Mesenchymal stem cell (in vitro differentiated cells and primary cell): ENCODE measurements around the gene C14orf39.
"Not testable (repeated sequence)": the region's sequence is repeated elsewhere in the genome, so short reads cannot be mapped to it uniquely, and the experiment has no call there.

Source experiments
- DNase-seq: peaks from one replicate; pipeline ENCODE4 v3.0.0-alpha.2; 2013
- H2AFZ ChIP-seq: one replicate; pipeline ENCODE4 v1.6.1; 2013; ENCODE audit warnings: low read depth, mild to moderate bottlenecking, control low read depth, inconsistent platforms, low read length, moderate library complexity
- H2AK5ac ChIP-seq: 2 replicates; pipeline ENCODE4 v1.6.1; 2013; ENCODE audit warnings: low read length, moderate library complexity, mild to moderate bottlenecking, inconsistent platforms; ENCODE audit not compliant: severe bottlenecking
- H2BK120ac ChIP-seq: one replicate; pipeline ENCODE4 v1.6.1; 2013; ENCODE audit warnings: low read depth, mild to moderate bottlenecking, inconsistent platforms, low read length, moderate library complexity
- H2BK12ac ChIP-seq, 2 experiments: one replicate each; pipeline ENCODE4 v1.6.1; 2013; ENCODE audit warnings: inconsistent platforms in 2 of 2, low read length in 2 of 2, mild to moderate bottlenecking in 2 of 2, moderate library complexity in 2 of 2, control low read depth in 1 of 2
- H2BK15ac ChIP-seq: one replicate; pipeline ENCODE4 v1.6.1; 2013; ENCODE audit warnings: mild to moderate bottlenecking, low read depth, inconsistent platforms; ENCODE audit not compliant: poor library complexity, severe bottlenecking
- H2BK5ac ChIP-seq: 2 replicates; pipeline ENCODE4 v1.6.1; 2013; ENCODE audit warnings: low read depth, mild to moderate bottlenecking, low read length, control low read depth, inconsistent platforms; ENCODE audit not compliant: poor library complexity, severe bottlenecking
- H3K14ac ChIP-seq, 2 experiments: one replicate each; pipeline ENCODE4 v1.6.1; 2013; ENCODE audit warnings: inconsistent platforms in 2 of 2, low read length in 2 of 2, control low read depth in 1 of 2, mild to moderate bottlenecking in 1 of 2, moderate library complexity in 1 of 2
- H3K18ac ChIP-seq, 2 experiments: one replicate each; pipeline ENCODE4 v1.6.1; 2013; ENCODE audit warnings: inconsistent platforms in 2 of 2, low read length in 2 of 2, control low read depth in 1 of 2, low read depth in 1 of 2, mild to moderate bottlenecking in 1 of 2
- H3K23ac ChIP-seq, 2 experiments: one replicate each; pipeline ENCODE4 v1.6.1; 2013; ENCODE audit warnings: inconsistent platforms in 2 of 2, low read length in 2 of 2, mild to moderate bottlenecking in 2 of 2, moderate library complexity in 2 of 2, control low read depth in 1 of 2
- H3K27ac ChIP-seq: 2 replicates; pipeline ENCODE4 v1.5.1; 2013; ENCODE audit warnings: mild to moderate bottlenecking, moderate library complexity, low read length, control low read depth, inconsistent platforms; ENCODE audit not compliant: poor library complexity, severe bottlenecking
- H3K27me3 ChIP-seq, 2 experiments: 2 replicates each; pipeline versions ENCODE4 v1.6.1 to v1.7.0; 2013; ENCODE audit warnings: low read length in 2 of 2, mild to moderate bottlenecking in 2 of 2, moderate library complexity in 2 of 2, control low read depth in 1 of 2, inconsistent platforms in 1 of 2; ENCODE audit not compliant: control insufficient read depth in 1 of 2, insufficient read depth in 1 of 2
- H3K36me3 ChIP-seq, 2 experiments: 2 replicates each; pipeline versions ENCODE4 v1.6.1 to v1.7.0; 2013; ENCODE audit warnings: low read length in 2 of 2, control low read depth in 1 of 2, inconsistent platforms in 1 of 2, low read depth in 1 of 2, mild to moderate bottlenecking in 1 of 2; ENCODE audit not compliant: insufficient read depth in 2 of 2, control insufficient read depth in 1 of 2
- H3K4ac ChIP-seq, 2 experiments: one replicate each; pipeline ENCODE4 v1.6.1; 2013; ENCODE audit warnings: inconsistent platforms in 2 of 2, low read length in 2 of 2, mild to moderate bottlenecking in 2 of 2, moderate library complexity in 2 of 2, control low read depth in 1 of 2, low read depth in 1 of 2
- H3K4me1 ChIP-seq: 2 replicates; pipeline ENCODE4 v1.6.1; 2013; ENCODE audit warnings: low read depth, low read length, control low read depth; ENCODE audit not compliant: control insufficient read depth, insufficient read depth
- H3K4me2 ChIP-seq: 2 replicates; pipeline ENCODE4 v1.6.1; 2013; ENCODE audit warnings: low read length, mild to moderate bottlenecking, inconsistent platforms; ENCODE audit not compliant: poor library complexity, severe bottlenecking
- H3K4me3 ChIP-seq, 2 experiments: 2 replicates each; pipeline versions ENCODE4 v1.5.1 to v1.7.0; 2013; ENCODE audit warnings: low read length in 2 of 2, mild to moderate bottlenecking in 2 of 2, control low read depth in 1 of 2, low read depth in 1 of 2; ENCODE audit not compliant: insufficient read depth in 1 of 2
- H3K79me1 ChIP-seq: replicated peaks from 2 replicates; pipeline ENCODE4 v1.6.1; 2013; ENCODE audit warnings: mild to moderate bottlenecking, control low read depth, low read length, inconsistent platforms; ENCODE audit not compliant: poor library complexity, severe bottlenecking
- H3K9ac ChIP-seq: 2 replicates; pipeline ENCODE4 v1.7.0; 2013; ENCODE audit warnings: mild to moderate bottlenecking, low read length, moderate library complexity
- H3K9me3 ChIP-seq: 2 replicates; pipeline ENCODE4 v1.7.0; 2013; ENCODE audit warnings: mild to moderate bottlenecking, low read length; ENCODE audit not compliant: control insufficient read depth
- H4K8ac ChIP-seq: one replicate; pipeline ENCODE4 v1.6.1; 2013; ENCODE audit warnings: inconsistent platforms, mild to moderate bottlenecking, low read length, moderate library complexity
- H4K91ac ChIP-seq: one replicate; pipeline ENCODE4 v1.6.1; 2013; ENCODE audit warnings: mild to moderate bottlenecking, low read length, inconsistent platforms
- WGBS: methylation state at CpG from one replicate; pipeline ENCODE4 v1.1.7; 2013; ENCODE audit warnings: mixed read lengths; 5-methylcytosine and 5-hydroxymethylcytosine counted together

C14orf39 gene

DNA sequence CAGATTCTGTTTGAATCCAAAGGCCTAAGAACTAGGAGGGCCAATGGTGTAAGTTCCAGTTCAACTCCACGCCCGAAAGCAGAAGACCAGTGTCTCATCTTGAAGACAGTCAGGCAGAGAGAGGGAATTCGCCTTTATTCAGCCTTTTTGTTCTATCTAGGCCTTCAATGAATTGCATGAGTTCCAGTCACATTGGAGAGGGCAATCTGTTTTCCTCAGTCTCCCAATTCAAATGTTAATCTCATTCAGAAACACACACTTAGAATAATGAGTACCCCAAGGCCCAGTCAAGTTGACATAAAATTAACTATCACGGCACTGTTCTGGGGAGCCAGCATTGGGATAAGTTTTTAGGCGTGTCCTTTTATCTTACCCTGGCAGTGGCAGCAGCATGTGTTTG, 65.8 kb downstream of the C14orf39 start:
- H4K8ac ChIP-seq: no peak overlapping the region
- 70% methylated on average over 5 of the region's 5 CpGs for WGBS

DNA sequence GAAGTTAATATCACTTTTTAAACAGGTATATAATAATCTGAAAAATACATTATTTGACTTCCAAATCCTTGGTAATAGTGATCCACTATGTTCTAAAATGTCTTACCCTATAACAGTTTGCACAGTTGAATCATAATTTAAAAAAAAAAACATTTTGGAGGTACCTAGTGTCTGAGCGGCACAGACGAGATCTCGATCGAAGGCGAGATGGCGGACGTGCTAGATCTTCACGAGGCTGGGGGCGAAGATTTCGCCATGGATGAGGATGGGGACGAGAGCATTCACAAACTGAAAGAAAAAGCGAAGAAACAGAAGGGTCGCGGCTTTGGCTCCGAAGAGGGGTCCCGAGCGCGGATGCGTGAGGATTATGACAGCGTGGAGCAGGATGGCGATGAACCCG, 88.3 kb downstream of the C14orf39 start:
- not testable (repeated sequence) for H3K36me3 ChIP-seq, H3K4ac ChIP-seq, H2BK12ac ChIP-seq, H2BK120ac ChIP-seq, H3K14ac ChIP-seq, DNase-seq, H3K9me3 ChIP-seq, H3K27me3 ChIP-seq, H4K91ac ChIP-seq, H2BK5ac ChIP-seq, H3K4me2 ChIP-seq, H3K4me1 ChIP-seq, H3K9ac ChIP-seq, H2AK5ac ChIP-seq, H4K8ac ChIP-seq, H3K79me1 ChIP-seq, H3K27ac ChIP-seq, H2BK15ac ChIP-seq, H3K18ac ChIP-seq, H2AFZ ChIP-seq, H3K23ac ChIP-seq, H3K4me3 ChIP-seq
- 93% methylated on average over 22 of the region's 22 CpGs for WGBS

More for the DNA sequence above, 65.8 kb downstream of the C14orf39 start:
- Histone ChIP-seq H2AK5ac (no peak overlapping the region), H2AFZ (no peak overlapping the region), H2BK12ac (no peak overlapping the region), H2BK5ac (no peak overlapping the region), H3K36me3 (no peaks in the 10 kb centered on the region), H3K4ac (no peak overlapping the region), H3K27me3 (no peaks in the 10 kb centered on the region), H3K4me1 (no peaks in the 10 kb centered on the region), H3K9ac (no peak overlapping the region), H3K18ac (no peak overlapping the region), H3K27ac (no peak overlapping the region), H2BK120ac (no peak overlapping the region), H4K91ac (no peak overlapping the region), H3K9me3 (no peaks in the 10 kb centered on the region), H3K4me3 (no peak overlapping the region), H3K4me2 (no peak overlapping the region), H2BK15ac (no peak overlapping the region), H3K79me1 (no peaks in the 10 kb centered on the region), H3K14ac (no peak overlapping the region), H3K23ac (no peak overlapping the region)
- DNase-seq: no peak

DNA sequence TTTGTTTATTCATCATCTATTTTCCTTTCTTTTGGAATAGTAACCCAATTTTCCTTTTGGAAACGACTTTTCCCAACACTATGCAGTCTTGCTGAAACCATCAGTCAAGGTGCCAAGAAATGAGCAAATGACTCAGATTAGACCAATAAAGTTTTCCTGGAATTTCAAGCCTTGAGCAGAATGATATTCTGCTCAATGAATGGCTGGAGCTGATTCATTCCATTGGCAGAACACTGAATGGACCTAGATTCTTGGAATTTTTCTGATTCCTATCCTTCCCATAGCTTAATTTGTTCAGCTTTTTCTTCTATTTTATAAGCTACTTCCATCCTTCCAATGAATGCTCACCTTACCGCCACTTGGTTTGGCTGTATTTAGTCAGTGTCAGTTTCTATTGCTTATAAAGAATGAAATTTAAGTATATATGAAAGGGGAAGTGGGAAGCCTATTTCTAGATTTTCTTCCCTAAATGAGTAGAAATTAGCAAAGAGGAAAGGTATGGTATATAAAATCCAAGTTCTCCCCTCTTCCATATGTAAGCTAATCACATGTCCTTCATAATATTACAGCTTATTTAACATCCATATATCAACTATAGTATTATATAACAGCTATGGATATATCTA, 89.0 kb downstream of the C14orf39 start:
- 0% methylated on average over 1 of the region's 2 CpGs for WGBS
- Histone ChIP-seq H3K4me1 (no peaks in the 10 kb centered on the region), H3K9me3 (no peaks in the 10 kb centered on the region)

More for the DNA sequence above, 89.0 kb downstream of the C14orf39 start:
- Histone ChIP-seq H3K4me3 (no peak overlapping the region), H3K36me3 (no peaks in the 10 kb centered on the region), H4K91ac (no peak overlapping the region), H3K27ac (no peak overlapping the region), H3K4me2 (no peak overlapping the region), H2BK5ac (no peak overlapping the region), H3K79me1 (no peaks in the 10 kb centered on the region), H4K8ac (no peak overlapping the region), H3K23ac (no peak overlapping the region), H3K9ac (no peak overlapping the region), H3K27me3 (no peaks in the 10 kb centered on the region), H3K4ac (no peak overlapping the region), H2AFZ (no peak overlapping the region), H2BK12ac (no peak overlapping the region), H2AK5ac (no peak overlapping the region), H2BK15ac (no peak overlapping the region), H3K14ac (no peak overlapping the region), H2BK120ac (no peak overlapping the region), H3K18ac (no peak overlapping the region)
- DNase-seq: no peak
